Upper lobe of left lung (tissue), 4 donors: Measurements from ENCODE around the gene FLNC.

ENCODE experiments used
- CTCF ChIP-seq, 6 experiments: fragments of 450-650 bp in 4 of 6; fragments of 200-600 bp in 2 of 6; sonication (generic) in 2 of 6; IDR thresholded peaks; one replicate each; pipeline ENCODE4 v1.5.1; 2016 to 2019; ENCODE audit warnings: antibody characterized with exemption in 6 of 6
- EP300 ChIP-seq, 4 donors: sonication (generic); formaldehyde crosslinking; IDR thresholded peaks; one replicate each; pipeline ENCODE4 v1.5.1; 2017; ENCODE audit warnings: antibody characterized with exemption in 4 of 4, control low read depth in 2 of 4
- POLR2A ChIP-seq, 4 donors: fragments of 450-650 bp; IDR thresholded peaks; one replicate each; pipeline ENCODE4 v1.5.1; 2016 to 2017; ENCODE audit warnings: antibody characterized with exemption in 4 of 4, mild to moderate bottlenecking in 2 of 4
- POLR2AphosphoS5 ChIP-seq, 2 donors: sonication (generic); formaldehyde crosslinking; IDR thresholded peaks; one replicate each; pipeline ENCODE4 v1.5.1; 2017; ENCODE audit warnings: antibody characterized with exemption in 2 of 2

GRCh38 chr7:128865996-128866877, 36.0 kb downstream of the FLNC start:
- TF ChIP-seq CTCF (IDR thresholded peaks at IDR 0.05) = no peak
- TF ChIP-seq POLR2A (IDR thresholded peaks at IDR 0.05) = no peak
- TF ChIP-seq EP300 (IDR thresholded peaks at IDR 0.05) = no peak
- TF ChIP-seq POLR2AphosphoS5 (IDR thresholded peaks at IDR 0.05) = no peak
